ENCODE results near the gene PRSS27. TPM values are rescaled to one million over a fixed set of nuclear protein-coding genes. Genes with fewer than 3 reads are reported as not detected.

Gene PRSS27
- total and polyA plus RNA-seq, 2 of the 8 experiments (the other 6 are each of a cell fraction or from before 2014, with no cell fraction given) = 1.3 to 7.5 TPM

DNA sequence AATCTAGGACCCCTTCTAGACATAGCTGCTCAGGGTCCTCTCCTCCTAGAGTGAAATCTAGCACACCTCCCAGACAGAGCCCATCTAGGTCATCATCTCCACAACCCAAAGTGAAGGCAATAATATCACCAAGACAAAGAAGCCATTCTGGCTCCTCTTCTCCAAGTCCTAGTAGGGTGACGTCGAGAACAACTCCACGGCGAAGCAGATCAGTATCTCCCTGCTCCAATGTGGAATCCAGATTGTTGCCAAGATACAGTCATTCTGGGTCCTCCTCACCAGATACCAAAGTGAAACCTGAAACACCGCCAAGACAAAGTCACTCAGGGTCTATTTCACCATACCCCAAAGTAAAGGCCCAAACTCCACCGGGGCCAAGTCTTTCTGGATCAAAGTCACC, 43.1 kb upstream of the PRSS27 start (continued):
- TF ChIP-seq HDAC6 (IDR thresholded peaks at IDR 0.05; ENCODE audit: low read depth, low read length) (no peak), TAF1 (IDR thresholded peaks at IDR 0.05; ENCODE audit: low read depth, low read length) (no peak)
- TF ChIP-seq, protein P1, sequence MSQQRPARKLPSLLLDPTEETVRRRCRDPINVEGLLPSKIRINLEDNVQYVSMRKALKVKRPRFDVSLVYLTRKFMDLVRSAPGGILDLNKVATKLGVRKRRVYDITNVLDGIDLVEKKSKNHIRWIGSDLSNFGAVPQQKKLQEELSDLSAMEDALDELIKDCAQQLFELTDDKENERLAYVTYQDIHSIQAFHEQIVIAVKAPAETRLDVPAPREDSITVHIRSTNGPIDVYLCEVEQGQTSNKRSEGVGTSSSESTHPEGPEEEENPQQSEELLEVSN (IDR thresholded peaks at IDR 0.05) = no peak
